Spleen (tissue), 13 donors: ENCODE measurements around the gene SNCB. TPM values are rescaled to one million over a fixed set of nuclear protein-coding genes. Genes with fewer than 3 reads are reported as not detected.
A peak's percentile ranks its signal among the peaks of the same experiment; 100 is the strongest.

Source experiments
- DNase-seq: peaks from one replicate; pipeline ENCODE4 v3.0.0-alpha.2; 2020
- H3K27ac ChIP-seq, 8 donors: fragments of 200-600 bp; sonication (generic) in 7 of 8; 1 replicate in 4 of 8; 2 replicates in 4 of 8; pipeline versions ENCODE4 v1.5.0 to v1.8.0; 2016 to 2021; ENCODE audit warnings: inconsistent platforms in 4 of 8, mild to moderate bottlenecking in 4 of 8, moderate library complexity in 1 of 8
- H3K27me3 ChIP-seq, 7 donors: fragments of 200-600 bp; sonication (generic) in 6 of 7; replicated peaks in 1 of 7; 1 replicate in 4 of 7; 2 replicates in 3 of 7; pipeline versions ENCODE4 v1.5.0 to v1.8.0; 2016 to 2021; ENCODE audit warnings: inconsistent platforms in 3 of 7, mild to moderate bottlenecking in 1 of 7
- H3K36me3 ChIP-seq, 6 donors: fragments of 200-600 bp; sonication (generic) in 5 of 6; 1 replicate in 4 of 6; 2 replicates in 2 of 6; pipeline versions ENCODE4 v1.5.0 to v1.8.0; 2016 to 2021; ENCODE audit warnings: inconsistent platforms in 2 of 6
- H3K4me1 ChIP-seq, 6 donors: fragments of 200-600 bp; sonication (generic) in 5 of 6; 1 replicate in 3 of 6; 2 replicates in 3 of 6; pipeline versions ENCODE4 v1.5.0 to v1.8.0; 2016 to 2021; ENCODE audit warnings: inconsistent platforms in 3 of 6
- H3K4me3 ChIP-seq, 8 donors: fragments of 200-600 bp; sonication (generic) in 7 of 8; 1 replicate in 4 of 8; 2 replicates in 4 of 8; pipeline versions ENCODE4 v1.5.0 to v1.8.0; 2016 to 2021; ENCODE audit warnings: inconsistent platforms in 4 of 8, mild to moderate bottlenecking in 4 of 8, moderate library complexity in 2 of 8
- H3K9me3 ChIP-seq, 8 donors: fragments of 200-600 bp; sonication (generic) in 7 of 8; 1 replicate in 4 of 8; 2 replicates in 4 of 8; pipeline versions ENCODE4 v1.5.0 to v1.8.0; 2016 to 2021; ENCODE audit warnings: inconsistent platforms in 4 of 8
- CTCF ChIP-seq, 11 experiments: fragments of 200-600 bp in 7 of 11; fragments of 450-650 bp in 4 of 11; sonication (generic) in 4 of 11; IDR thresholded peaks in 8 of 11; conservative IDR thresholded peaks in 3 of 11; 1 replicate in 7 of 11; 2 replicates in 4 of 11; pipeline versions ENCODE4 v1.4.0 to v1.8.0; 2016 to 2021; ENCODE audit warnings: antibody characterized with exemption in 11 of 11, inconsistent platforms in 4 of 11, mild to moderate bottlenecking in 1 of 11
- POLR2A ChIP-seq, 3 donors: fragments of 450-650 bp; IDR thresholded peaks; one replicate each; pipeline ENCODE4 v1.5.1; 2017; ENCODE audit warnings: antibody characterized with exemption in 3 of 3, mild to moderate bottlenecking in 1 of 3
- POLR2AphosphoS5 ChIP-seq, 3 donors: sonication (generic); formaldehyde crosslinking; IDR thresholded peaks; one replicate each; pipeline ENCODE4 v1.5.1; 2017; ENCODE audit warnings: antibody characterized with exemption in 3 of 3
- WGBS, 5 donors: extraction: QIAGEN DNeasy Blood & Tissue Kit in 3 of 5; methylation state at CpG; one replicate each; pipeline versions ENCODE4 v1.1.5 to v1.1.7; 2013 to 2018; 5-methylcytosine and 5-hydroxymethylcytosine counted together
- intact Hi-C: fragments of 100-400 bp; cut with DNase I; formaldehyde crosslinking; loops from one replicate; pipeline ENCODE4 v1.15.0; 2023; ENCODE audit warnings: low total_unique reads
- long read RNA-seq, 2 donors: transcript quantifications; one replicate each; lab custom pipeline, GENCODE V29; 2026
- polyA plus RNA-seq, 3 donors: library from polyadenylated mRNA; stranded (reverse); fragments of 200-250 nt; gene quantifications; one replicate each; pipeline ENCODE4 v1.2.1, GENCODE V29; 2013
- total RNA-seq, 7 donors: library from RNA; depleted of rRNA in 3 of 7; stranded (reverse); fragments of >200 nt in 3 of 7; fragmentation: NEBNext Ultra II Directional in 4 of 7; extraction: Animal tissue kit (Norgen Biotek cat#: 25700) in 4 of 7; gene quantifications; one replicate each; pipeline versions ENCODE4 v1.1.0 to v1.2.1, GENCODE V29; 2016 to 2021
- donor health status: healthy with polysubstance abuse.
- donor health status: DM: no; HTN: no; CAD: no; lungs with moderate emphysema.
- donor health status: DM: no; HTN: no; CAD: no.
- donor health status: Bipolar disorder and iron deficiency.
- donor health status: healthy.
- donor health status: DM: no; HTN: no; CAD: no.
- donor health status: DM: yes; HTN: yes; CAD: no.

The SNCB gene
- total RNA-seq, result not detected
- polyA plus RNA-seq, result under 1 TPM; 0.19 to 0.41 (median 0.33) TPM
- long read RNA-seq, donor 1, result 0 reads
- long read RNA-seq, donor 2, result 0 reads

GRCh38 chr5:176629853-176630680 is at the start of gene SNCB, which contains the start of gene EIF4E1B:
Gene SNCB, minus strand, starts transcription at chr5:176630534. Its CDS starts 880 bp downstream, at chr5:176629654.
Gene EIF4E1B, plus strand, starts transcription at chr5:176630675. Its CDS starts 12,113 bp downstream, at chr5:176642788.
- TF ChIP-seq POLR2A (IDR thresholded peaks at IDR 0.05) (no peak), POLR2AphosphoS5 (IDR thresholded peaks at IDR 0.05) (peak in 1 of 3 donors; percentile 31)
- Histone ChIP-seq H3K27ac (no peak within 1 kb of the TSS), H3K27me3 (peaks cover 8 to 98% (median 42%) of the 10 kb centered on the region in 7 donors), H3K9me3 (no peaks in the 10 kb centered on the region), H3K4me1 (peaks cover 12 to 48% (median 25%) of the 10 kb centered on the region in 6 donors), H3K36me3 (no peaks in the 10 kb centered on the region), H3K4me3 (peak within 1 kb of the TSS; percentile 21 to 70 (median 34))
- WGBS, 5 donors, result 1 to 2% (median 1%) methylated on average over 30 to 94 of the region's 94 CpGs
- peak; percentile 89 for DNase-seq
- intact Hi-C loops, result no loop called here

GRCh38 chr5:176679365-176680225 is 49.3 kb upstream of the SNCB start:
- no peak for DNase-seq
- H3K36me3 ChIP-seq, result no peaks in the 10 kb centered on the region
- TF ChIP-seq CTCF (IDR thresholded peaks at IDR 0.05 in 8 of 11, conservative IDR thresholded peaks at IDR 0.05 in 3 of 11) (no peak), POLR2AphosphoS5 (IDR thresholded peaks at IDR 0.05) (no peak), POLR2A (IDR thresholded peaks at IDR 0.05) (no peak)
- H3K27ac ChIP-seq, result no peak overlapping the region
- peaks cover 5 to 88% (median 39%) of the 10 kb centered on the region in 7 donors for H3K27me3 ChIP-seq
- peaks cover 0 to 10% (median 0%) of the 10 kb centered on the region in 6 donors for H3K4me1 ChIP-seq
- peaks cover 0 to 7% (median 3%) of the 10 kb centered on the region in 8 donors for H3K9me3 ChIP-seq
- WGBS, 5 donors, result 29 to 60% (median 33%) methylated on average over 13 to 31 of the region's 31 CpGs
- intact Hi-C loops, result no loop called here
- no peak overlapping the region for H3K4me3 ChIP-seq

- Histone ChIP-seq H3K36me3 (no peaks in the 10 kb centered on the region), H3K27ac (no peak overlapping the region), H3K4me1 (peaks cover 0 to 10% (median 0%) of the 10 kb centered on the region in 6 donors), H3K9me3 (no peaks in the 10 kb centered on the region), H3K27me3 (peaks cover 5 to 86% (median 39%) of the 10 kb centered on the region in 7 donors), H3K4me3 (no peak overlapping the region)
- TF ChIP-seq POLR2A (IDR thresholded peaks at IDR 0.05), result no peak
- no peak for TF ChIP-seq POLR2AphosphoS5 (IDR thresholded peaks at IDR 0.05)
- TF ChIP-seq CTCF (IDR thresholded peaks at IDR 0.05 in 8 of 11, conservative IDR thresholded peaks at IDR 0.05 in 3 of 11), result no peak
- intact Hi-C loops, result no loop called here
- DNase-seq, result no peak
- WGBS, 5 donors, result 78 to 85% (median 81%) methylated on average over 4 to 5 of the region's 5 CpGs
Measured at GRCh38 chr5:176678584-176678983, 48.2 kb upstream of the SNCB start.

GRCh38 chr5:176677209-176677939 is 47.0 kb upstream of the SNCB start:
- TF ChIP-seq POLR2A (IDR thresholded peaks at IDR 0.05) (no peak), CTCF (IDR thresholded peaks at IDR 0.05 in 8 of 11, conservative IDR thresholded peaks at IDR 0.05 in 3 of 11) (no peak), POLR2AphosphoS5 (IDR thresholded peaks at IDR 0.05) (no peak)
- intact Hi-C loops, result no loop called here
- no peaks in the 10 kb centered on the region for H3K36me3 ChIP-seq
- peaks cover 5 to 86% (median 39%) of the 10 kb centered on the region in 7 donors for H3K27me3 ChIP-seq
- H3K9me3 ChIP-seq, result no peaks in the 10 kb centered on the region
- H3K27ac ChIP-seq, result no peak overlapping the region
- peaks cover 0 to 10% (median 0%) of the 10 kb centered on the region in 6 donors for H3K4me1 ChIP-seq
- DNase-seq, result no peak
- 79 to 86% (median 82%) methylated on average over 11 to 12 of the region's 12 CpGs for WGBS, 5 donors
- H3K4me3 ChIP-seq, result no peak overlapping the region
